CD4-positive, alpha-beta T cell treated with Interleukin-10 for 1 hour (primary cell): ENCODE results near the gene DOCK4.

ENCODE experiments used
- DNase-seq: peaks from one replicate; pipeline ENCODE4 v3.0.0-alpha.2; 2020

DOCK4 gene

GRCh38 chr7:111750228-111750627 lies 456.0 kb downstream of the DOCK4 start:
- DNase-seq: no peak

- DNase-seq: no peak
Measured at GRCh38 chr7:111749625-111750024, 456.6 kb downstream of the DOCK4 start.

GRCh38 chr7:111747718-111748117 lies 458.5 kb downstream of the DOCK4 start:
- DNase-seq: no peak

- DNase-seq: no peak
Measured at GRCh38 chr7:111746950-111747349, 459.2 kb downstream of the DOCK4 start.

GRCh38 chr7:111744501-111745155 lies 461.6 kb downstream of the DOCK4 start:
- DNase-seq: no peak

- no peak for DNase-seq
Measured at GRCh38 chr7:111743244-111743847, 462.9 kb downstream of the DOCK4 start.

GRCh38 chr7:111741811-111742240 lies 464.4 kb downstream of the DOCK4 start:
- peak; percentile 56 for DNase-seq

- DNase-seq: no peak
Measured at GRCh38 chr7:111740942-111741341, 465.3 kb downstream of the DOCK4 start.

- DNase-seq: no peak
Measured at GRCh38 chr7:111736552-111736874, 469.7 kb downstream of the DOCK4 start.

GRCh38 chr7:111735661-111736551 lies 470.3 kb downstream of the DOCK4 start:
- peak; percentile 66 for DNase-seq

- no peak for DNase-seq
Measured at GRCh38 chr7:111734954-111735660, 471.1 kb downstream of the DOCK4 start.

- no peak for DNase-seq
Measured at GRCh38 chr7:111732923-111733322, 473.3 kb downstream of the DOCK4 start.

GRCh38 chr7:111730476-111731300 lies 475.5 kb downstream of the DOCK4 start:
- no peak for DNase-seq

GRCh38 chr7:111730057-111730456 lies 476.1 kb downstream of the DOCK4 start:
- DNase-seq: no peak

GRCh38 chr7:111729483-111729882 lies 476.7 kb downstream of the DOCK4 start:
- no peak for DNase-seq

GRCh38 chr7:111728635-111728995 lies 477.6 kb downstream of the DOCK4 start:
- no peak for DNase-seq

- DNase-seq: no peak
Measured at GRCh38 chr7:111727905-111728634, 478.1 kb downstream of the DOCK4 start.

- DNase-seq: no peak
Measured at GRCh38 chr7:111718886-111719285, 487.3 kb downstream of the DOCK4 start.

- DNase-seq: no peak
Measured at GRCh38 chr7:111711426-111712065, 494.7 kb downstream of the DOCK4 start.

- DNase-seq: no peak
Measured at GRCh38 chr7:111710839-111711380, 495.3 kb downstream of the DOCK4 start.

- no peak for DNase-seq
Measured at GRCh38 chr7:111708072-111708471, 498.1 kb downstream of the DOCK4 start.
